Activated naive CD4-positive, alpha-beta T cell treated with Interleukin-2 at 50 U/mL for 16 hours (primary cell): Measurements from ENCODE around the gene ALCAM.
"Not testable (repeated sequence)": the region's sequence is repeated elsewhere in the genome, so short reads cannot be mapped to it uniquely, and the experiment has no call there.

Experiments used
- DNase-seq: peaks from one replicate; pipeline ENCODE4 v3.0.0-alpha.2; 2020

The ALCAM gene

DNA sequence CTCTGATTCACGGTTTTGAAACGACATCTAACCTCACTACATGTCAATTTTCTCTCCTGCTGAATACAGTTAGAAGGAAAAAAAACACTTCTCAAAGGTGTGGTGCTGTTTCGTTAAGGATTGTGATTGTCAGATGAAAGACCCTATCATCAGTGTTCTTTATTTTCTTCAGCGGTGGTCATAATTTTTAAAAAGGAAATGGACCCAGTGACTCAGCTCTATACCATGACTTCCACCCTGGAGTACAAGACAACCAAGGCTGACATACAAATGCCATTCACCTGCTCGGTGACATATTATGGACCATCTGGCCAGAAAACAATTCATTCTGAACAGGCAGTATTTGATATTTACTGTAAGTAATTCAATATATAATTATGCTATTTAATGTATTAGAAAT, 167.8 kb downstream of the ALCAM start:
- no peak for DNase-seq

- DNase-seq = no peak
Measured at GRCh38 chr3:105537371-105538080, 170.8 kb downstream of the ALCAM start.

- DNase-seq = no peak
Measured at GRCh38 chr3:105538483-105538882, 171.8 kb downstream of the ALCAM start.

DNA sequence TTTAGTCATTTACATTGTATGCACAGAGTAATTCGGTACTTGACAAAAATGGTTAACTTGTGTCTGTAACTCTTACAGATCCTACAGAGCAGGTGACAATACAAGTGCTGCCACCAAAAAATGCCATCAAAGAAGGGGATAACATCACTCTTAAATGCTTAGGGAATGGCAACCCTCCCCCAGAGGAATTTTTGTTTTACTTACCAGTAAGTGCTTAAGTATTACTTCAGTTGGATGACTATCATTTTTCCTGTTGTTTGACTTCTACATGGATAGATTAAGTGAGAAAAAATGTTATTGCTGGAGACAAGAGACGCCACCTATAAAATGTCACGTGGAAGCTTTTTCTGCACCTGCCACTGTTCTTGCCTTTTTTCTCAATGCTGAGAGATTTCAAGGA, 173.2 kb downstream of the ALCAM start:
- no peak for DNase-seq

GRCh38 chr3:105542282-105543019, 175.7 kb downstream of the ALCAM start:
- no peak for DNase-seq

- no peak for DNase-seq
Measured at GRCh38 chr3:105545051-105545450, 178.3 kb downstream of the ALCAM start.

DNA sequence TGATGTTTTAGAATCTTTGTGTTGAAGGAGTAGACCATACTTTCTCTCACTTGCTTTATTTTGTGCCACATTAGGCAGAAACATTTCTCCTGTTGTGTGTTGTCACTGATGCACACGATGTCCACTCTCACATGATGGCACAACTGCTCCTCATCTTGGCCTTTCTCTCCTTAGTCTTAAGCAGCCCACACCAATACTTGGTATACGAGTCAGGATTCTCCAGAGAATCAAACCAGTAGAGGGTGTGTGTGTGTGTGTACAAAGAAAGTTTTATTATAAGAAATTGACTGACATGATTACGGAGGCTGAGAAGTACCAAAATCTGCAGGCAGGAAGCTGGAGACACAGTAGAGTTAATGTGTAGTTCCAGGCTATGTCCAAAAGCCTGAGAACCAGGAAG, 187.1 kb downstream of the ALCAM start:
- DNase-seq = no peak

- no peak for DNase-seq
Measured at GRCh38 chr3:105555206-105555605, 188.5 kb downstream of the ALCAM start.

- DNase-seq = no peak
Measured at GRCh38 chr3:105559856-105560255, 193.1 kb downstream of the ALCAM start.

DNA sequence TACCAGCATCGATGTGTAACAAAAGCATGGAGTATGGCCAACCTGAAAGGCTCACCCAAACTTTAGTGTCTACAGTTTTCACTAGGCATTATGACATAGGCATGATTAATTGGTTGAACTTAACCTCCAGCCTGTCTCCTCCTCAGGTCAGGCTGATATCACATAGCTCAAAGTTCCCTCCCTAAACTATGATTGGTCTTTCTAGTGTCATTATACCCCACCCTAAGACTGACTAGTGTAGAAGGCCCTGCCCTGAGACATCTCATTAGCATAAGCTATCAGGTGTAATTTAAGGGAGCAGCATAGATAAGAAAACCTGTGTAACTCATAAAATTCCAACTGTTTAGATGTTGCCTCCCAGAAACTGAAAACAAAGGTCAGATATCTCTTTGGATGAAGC, 195.2 kb downstream of the ALCAM start:
- no peak for DNase-seq

DNA sequence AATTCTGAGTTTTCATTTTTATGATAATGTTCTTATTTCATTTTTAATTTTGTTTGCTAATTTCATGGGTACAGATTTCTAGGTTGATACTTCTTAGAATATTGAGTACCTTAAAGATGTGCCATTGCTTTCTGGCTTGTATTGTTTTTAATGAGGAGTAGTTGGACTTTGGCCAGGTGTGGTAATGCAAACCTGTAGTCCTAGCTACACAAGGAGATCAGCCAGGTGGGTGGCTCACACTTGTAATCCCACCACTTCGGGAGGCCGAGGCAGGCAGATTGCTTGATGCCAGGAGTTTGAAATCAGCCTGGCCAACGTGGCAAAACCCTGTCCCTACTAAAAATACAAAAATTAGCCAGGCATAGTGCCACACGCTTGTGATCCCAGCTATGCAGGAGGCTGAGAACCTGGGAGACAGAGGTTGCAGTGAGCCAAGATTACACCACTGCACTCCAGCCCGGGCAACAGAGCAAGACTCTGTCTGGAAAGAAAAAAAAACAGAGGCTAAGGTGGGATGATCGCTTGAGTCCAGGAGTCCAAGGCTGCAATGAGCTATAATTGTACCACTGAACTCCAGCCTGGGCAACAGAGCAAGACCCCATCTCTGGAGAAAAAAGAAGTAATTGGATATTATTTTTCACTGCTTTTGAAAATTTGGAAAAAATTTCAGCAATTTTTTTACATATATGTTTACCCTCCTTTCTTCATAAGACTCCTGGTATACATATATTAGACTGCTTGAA, 198.0 kb downstream of the ALCAM start:
- DNase-seq = no peak

- no peak for DNase-seq
Measured at GRCh38 chr3:105571005-105571404, 204.3 kb downstream of the ALCAM start.

DNA sequence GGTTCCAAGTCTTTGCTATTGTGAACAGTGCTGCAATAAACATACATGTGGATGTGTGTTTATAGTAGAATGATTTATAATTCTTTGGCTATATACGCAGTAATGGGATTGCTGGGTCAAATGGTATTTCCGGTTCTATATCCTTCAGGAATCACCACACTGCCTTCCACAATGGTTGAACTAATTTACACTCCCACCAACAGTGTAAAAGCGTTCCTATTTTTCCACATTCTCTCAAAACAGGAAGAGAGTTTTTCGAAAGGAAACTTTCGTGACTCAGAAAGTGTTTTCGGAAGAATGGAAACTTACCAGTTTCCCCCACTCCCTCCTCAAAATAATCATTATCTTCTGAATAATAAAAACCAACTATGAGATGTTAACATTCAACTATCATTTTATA, 205.8 kb downstream of the ALCAM start:
- DNase-seq = no peak

DNA sequence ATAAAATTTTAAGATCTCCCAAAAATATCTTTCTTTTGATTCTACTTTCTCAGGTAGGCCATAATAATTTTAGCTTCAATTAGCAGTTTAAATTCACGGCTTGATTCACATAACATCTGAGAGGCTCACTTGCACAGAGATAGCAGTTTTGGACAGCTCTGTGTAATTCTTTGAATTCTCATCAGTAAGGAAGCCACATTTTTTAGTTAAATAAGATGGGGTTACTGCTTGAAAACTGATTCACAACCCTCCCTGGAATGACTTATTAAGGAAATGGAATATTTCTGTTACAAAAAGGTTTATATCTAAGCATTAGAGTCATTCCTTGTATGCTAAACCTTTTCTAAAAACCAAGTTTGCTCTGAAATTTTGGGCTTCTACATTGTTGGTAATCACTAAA, 212.7 kb downstream of the ALCAM start:
- no peak for DNase-seq

GRCh38 chr3:105580296-105580965, 213.7 kb downstream of the ALCAM start:
- no peak for DNase-seq

DNA sequence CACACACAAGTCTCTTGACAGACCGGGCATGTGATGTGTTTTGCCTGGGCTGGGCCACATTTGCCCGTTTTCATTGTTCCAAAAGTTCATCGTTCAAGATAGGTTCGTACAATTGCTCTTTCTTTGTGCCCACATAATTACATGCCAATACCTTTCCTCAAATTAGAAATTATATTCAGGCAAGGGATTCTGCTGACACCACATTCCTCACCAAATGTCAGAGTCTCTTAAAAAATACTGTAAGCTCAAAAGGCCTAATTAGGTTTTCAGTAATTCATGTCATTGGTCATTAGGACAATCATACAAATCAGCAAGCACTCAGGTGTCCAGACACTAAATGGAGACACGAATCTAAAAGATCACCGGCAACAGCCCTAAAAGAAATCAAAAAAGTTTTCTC, 215.3 kb downstream of the ALCAM start:
- no peak for DNase-seq

GRCh38 chr3:105584003-105584790, 217.5 kb downstream of the ALCAM start:
- no peak for DNase-seq

DNA sequence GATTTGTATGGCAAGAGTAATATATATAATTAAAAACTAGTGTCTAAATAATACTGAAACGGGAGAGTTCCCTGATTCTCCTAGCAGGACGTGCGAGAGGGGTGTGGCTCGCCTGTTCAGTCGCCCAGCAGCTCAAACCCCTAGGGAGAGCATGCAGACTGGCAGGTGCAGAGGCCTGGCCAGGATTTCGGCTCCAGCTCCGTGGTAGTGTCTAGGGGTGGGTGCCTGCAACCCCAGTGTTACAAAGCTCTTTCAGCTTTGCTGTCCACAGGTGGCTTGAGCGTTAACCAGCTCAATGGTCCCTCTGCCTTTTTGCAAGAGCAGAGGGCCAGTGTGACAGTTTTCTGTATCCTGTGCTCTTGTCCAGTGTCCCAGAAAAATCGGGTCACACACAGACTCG, 226.6 kb downstream of the ALCAM start:
- DNase-seq = no peak

DNA sequence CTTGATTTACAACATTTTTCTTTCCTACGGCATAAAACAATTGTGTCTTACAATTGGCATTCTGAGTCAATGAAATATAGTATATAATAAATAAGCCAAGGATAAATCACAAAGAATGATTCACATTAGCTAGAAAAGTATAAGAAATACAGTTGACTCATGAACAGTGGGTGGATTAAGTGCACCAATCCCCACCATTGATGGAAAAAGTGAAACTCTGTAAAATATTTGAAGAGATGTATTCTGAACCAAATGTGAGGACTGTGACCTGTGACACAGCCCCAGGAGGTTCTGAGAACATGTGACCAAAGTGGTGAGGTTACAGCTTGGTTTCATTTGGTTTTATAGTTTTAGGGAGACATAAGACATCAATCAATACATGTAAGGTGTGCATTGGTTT, 227.5 kb downstream of the ALCAM start:
- DNase-seq = no peak

DNA sequence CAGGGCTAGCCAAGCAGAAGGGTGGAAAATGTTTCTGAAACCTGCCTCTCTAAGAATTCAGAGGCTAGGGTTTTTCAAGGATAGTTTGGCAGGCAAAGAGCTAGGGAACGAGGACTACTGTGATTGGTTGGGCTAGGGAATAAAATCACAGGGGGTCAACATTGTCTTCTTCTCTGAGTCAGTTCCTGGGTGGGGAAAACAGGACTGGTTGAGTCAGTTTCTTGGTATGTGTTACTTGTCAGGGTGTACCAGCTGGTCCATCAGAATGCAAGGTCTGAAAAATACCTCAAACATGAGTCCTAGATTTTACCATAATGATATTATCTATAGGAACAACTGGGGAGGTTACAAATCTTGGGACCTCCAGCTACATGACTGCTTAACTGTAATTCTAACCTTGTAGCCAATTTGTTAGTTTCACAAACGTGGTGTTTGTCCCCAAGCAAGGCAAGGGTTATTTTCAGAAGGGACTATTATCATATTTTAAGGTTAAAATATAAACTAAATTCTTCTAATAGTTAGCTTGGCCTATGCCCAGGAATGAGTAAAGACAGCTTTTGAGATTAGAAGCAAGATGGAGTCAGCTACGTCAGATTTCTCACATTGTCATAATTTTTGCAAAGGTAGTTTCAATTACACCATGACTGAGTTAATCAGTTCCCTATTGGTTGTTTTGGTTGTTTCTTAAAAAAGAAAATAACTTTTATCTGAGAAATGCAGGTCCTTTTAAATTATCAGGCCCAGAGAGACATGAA, 231.5 kb downstream of the ALCAM start:
- DNase-seq = no peak

- no peak for DNase-seq
Measured at GRCh38 chr3:105599350-105599749, 232.6 kb downstream of the ALCAM start.

- not testable (repeated sequence) for DNase-seq
Measured at GRCh38 chr3:105601756-105602155, 235.0 kb downstream of the ALCAM start.
